ENCODE results near the gene RNF220.

DNA sequence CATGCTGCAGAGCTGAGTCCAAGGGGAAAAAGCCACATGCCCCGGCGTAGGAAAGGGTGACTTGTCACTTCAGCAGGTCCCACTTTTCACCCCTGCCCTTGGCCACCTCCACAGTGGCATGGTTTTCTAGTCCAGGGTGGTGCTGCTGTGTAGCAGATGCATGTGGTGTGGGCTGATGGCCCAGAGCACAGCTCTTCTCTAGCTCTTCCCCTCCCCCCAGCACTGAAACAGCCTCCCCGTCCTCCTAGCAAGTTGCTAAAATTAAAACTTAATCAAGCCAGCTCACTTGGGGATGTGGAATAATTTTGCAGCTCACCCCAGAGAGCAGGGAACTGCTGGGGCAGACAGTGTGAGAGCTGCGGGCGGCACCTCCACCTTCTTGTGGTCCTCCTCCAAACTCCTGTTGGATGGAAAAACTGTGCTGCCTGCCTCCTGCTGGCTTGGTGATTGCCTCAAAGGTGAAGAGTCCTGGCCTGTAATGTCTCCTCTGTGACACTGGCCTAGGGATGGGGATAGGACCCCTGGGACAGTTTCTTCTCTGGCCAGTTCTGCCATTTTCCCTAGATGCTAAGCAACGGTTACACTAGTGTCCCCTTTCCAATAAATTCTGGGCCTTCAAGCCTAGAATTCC, 91.6 kb downstream of the RNF220 start:
- no peak for TF ChIP-seq CTCF (IDR thresholded peaks at IDR 0.05; ENCODE audit: poor library complexity, severe bottlenecking)
- TF ChIP-seq TAF1 (IDR thresholded peaks at IDR 0.05; ENCODE audit: low read depth) = no peak
- no peak for TF ChIP-seq POLR2AphosphoS5 (IDR thresholded peaks at IDR 0.05)
- TF ChIP-seq EP300 (conservative IDR thresholded peaks at IDR 0.05; ENCODE audit: poor library complexity, severe bottlenecking) = no peak
- TF ChIP-seq EZH2 (IDR thresholded peaks at IDR 0.05; ENCODE audit: borderline replicate concordance, insufficient read depth, low read length, poor library complexity, severe bottlenecking) = no peak
- no peak for TF ChIP-seq RAD21 (conservative IDR thresholded peaks at IDR 0.05)
- TF ChIP-seq SMC3 (conservative IDR thresholded peaks at IDR 0.05; ENCODE audit: poor library complexity) = no peak
